DMS114 treated with DMSO at 0.1 percent for 48 hours (cell line): ENCODE measurements around the gene GPR150.

Source experiments
- DNase-seq: peaks from one replicate; lab custom pipeline; 2025; ENCODE audit not compliant: unreplicated experiment; lab: John Stamatoyannopoulos, UW

The GPR150 gene

GRCh38 chr5:95649842-95650620, 30.1 kb downstream of the GPR150 start:
- DNase-seq, result no peak

GRCh38 chr5:95652849-95653248, 33.0 kb downstream of the GPR150 start:
- no peak for DNase-seq

DNA sequence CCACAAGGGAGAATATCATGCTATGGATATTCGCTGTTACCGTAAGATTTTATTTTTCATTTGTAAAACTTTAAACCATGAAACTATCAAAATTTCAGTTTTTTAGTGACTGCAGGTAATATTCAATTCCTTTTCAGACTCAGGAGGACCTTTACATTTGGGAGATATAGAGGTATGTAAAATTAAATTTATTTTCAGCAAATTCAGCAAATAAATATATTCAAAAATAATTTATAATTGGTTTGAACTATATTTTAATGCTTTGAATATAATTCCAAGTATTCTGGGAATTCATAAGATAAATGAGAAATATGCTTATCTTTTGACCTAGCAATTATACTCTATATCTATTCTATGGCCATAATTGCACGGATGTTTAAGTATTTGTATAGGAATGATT, 34.3 kb downstream of the GPR150 start:
- no peak for DNase-seq

DNA sequence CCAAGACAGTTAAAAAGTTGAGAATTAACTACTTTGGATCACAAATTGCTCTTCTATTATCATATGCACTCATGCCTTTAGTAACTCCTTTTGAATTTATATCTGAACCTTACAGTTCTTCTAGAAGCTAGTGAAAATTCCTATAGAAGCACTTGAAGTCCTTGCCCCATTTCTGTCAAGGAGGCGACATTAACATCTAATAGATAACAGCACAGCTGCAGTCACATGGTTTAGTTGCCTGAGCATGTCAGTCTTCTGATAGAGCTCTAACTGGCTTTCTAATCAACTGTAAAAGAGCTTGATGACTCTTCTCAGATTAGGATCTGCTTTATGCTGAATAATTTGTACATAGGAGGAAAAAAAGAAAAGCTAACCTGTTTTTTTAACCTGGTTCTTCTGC, 35.7 kb downstream of the GPR150 start:
- DNase-seq, result no peak

GRCh38 chr5:95660060-95660459, 40.2 kb downstream of the GPR150 start:
- no peak for DNase-seq

DNA sequence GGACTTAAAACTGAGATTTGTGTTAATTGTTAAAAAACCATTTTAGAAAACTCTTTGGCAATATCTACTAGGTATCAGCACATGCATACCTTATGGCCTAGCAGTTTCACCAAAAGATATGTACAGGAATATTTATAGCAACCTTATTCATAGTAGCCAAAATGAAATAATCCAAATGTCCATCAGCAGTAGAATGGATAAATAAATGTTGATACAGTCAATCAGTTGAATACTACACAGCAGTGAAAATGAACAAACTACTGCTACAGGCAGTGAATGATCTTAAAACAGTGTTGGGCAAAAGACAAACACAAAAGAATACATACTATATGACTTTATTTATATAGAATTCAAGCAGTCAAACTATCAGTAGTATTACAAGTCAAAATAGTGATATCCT, 43.1 kb downstream of the GPR150 start:
- no peak for DNase-seq

DNA sequence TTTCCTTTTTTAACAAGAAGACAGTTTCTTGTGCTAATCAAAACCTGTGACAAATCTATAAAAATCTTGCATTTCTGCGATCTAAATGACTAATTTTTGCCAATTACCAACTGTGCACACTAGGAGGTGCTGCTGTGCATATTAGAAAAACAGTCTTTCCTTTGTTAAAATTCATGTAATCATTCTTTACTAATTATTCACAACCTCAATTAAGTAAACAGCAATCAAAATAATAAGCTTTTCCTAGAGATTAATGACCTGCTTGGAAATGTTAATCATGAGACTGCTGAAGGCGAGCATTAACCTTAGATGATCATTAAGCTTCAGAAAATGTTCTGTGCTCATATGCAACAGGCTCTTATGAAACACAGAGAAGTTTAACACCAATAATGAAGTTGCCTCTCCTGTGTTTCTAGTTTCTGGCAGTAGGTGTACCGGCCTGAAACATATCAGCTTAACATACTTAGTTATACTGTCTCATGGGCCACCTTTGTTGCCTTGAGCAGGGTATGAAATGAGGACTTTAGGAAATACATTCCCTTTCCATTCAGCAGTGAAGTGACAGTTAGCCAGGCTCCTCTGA, 44.4 kb downstream of the GPR150 start:
- DNase-seq, result peak; percentile 18

DNA sequence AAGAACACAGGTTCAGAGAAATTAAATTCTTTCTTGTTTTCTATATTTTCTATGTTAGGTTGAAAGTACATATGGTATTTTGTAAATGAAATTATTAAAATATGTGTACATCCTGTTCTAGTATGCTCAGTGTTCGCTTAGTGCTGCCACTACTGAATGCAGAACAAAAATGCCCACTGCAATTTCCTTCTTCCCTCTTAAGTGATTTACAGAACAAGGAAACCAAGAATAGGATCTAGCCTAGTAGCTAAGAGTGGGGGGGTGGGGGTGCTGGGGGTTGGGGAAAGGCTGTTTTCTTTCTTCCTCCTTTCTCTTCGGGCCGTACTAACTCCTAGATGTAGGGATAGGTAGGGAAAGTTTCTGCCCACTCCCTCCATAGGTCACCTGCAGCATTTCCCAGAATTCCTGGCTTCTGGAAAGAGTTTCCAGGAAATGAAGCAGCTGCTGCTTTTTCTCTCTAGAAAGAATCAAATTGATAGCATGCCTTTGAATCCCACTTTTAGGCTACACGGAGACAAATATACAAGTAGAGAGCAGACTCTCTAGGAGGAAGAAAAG, 47.3 kb downstream of the GPR150 start:
- DNase-seq, result no peak

GRCh38 chr5:95667678-95668077, 47.8 kb downstream of the GPR150 start:
- DNase-seq, result no peak

- DNase-seq, result no peak
These were observed 48.3 kb downstream of the GPR150 start for GRCh38 chr5:95668216-95668615.

- no peak for DNase-seq
These were observed 48.8 kb downstream of the GPR150 start for GRCh38 chr5:95668728-95669127.

- DNase-seq, result no peak
These were observed 49.7 kb downstream of the GPR150 start for GRCh38 chr5:95669540-95669939.

DNA sequence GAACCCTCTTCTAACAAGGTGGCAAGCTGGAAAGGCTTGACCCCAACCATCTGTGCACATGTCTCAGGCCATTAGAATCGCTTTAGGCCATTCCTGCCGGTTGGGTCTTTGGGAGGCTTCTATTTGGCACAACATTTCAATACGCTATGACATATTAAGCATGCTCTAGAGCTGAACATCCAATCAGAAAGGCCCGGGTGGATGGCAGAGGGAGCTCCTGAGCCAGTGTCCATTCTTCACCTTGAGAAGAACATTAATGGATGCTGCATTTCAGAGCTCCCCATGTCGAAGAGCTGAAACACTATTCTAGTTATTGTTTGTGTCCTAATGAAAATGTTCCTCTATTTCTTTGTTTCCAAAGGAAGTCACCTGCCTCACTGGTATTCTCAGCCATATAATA, 50.1 kb downstream of the GPR150 start:
- no peak for DNase-seq

DNA sequence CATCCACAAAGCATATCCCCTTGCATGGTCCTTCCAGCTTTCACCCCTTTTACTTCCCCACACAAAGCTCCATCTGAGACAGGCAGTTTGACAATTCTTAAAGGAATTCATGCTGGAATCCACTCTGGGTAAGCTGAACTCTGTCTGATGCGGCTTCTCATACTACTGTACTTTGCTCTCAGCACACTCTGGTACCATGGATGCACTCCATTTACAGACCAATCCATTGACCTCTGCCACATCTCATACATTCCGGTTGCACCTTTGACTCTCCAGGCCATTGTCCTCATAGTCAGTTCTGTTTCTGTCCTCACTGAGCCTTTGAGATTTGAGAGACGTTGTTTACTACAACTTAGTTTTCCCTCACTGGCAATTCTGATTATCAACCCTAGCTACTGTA, 50.7 kb downstream of the GPR150 start:
- no peak for DNase-seq
